ENCODE data around the gene ST8SIA3.
"Not testable (repeated sequence)": the region's sequence is repeated elsewhere in the genome, so short reads cannot be mapped to it uniquely, and the experiment has no call there.

Gene ST8SIA3

GRCh38 chr18:57372444-57372843 is 20.1 kb downstream of the ST8SIA3 start:
- no peak for DNase-seq

GRCh38 chr18:57373017-57373416 is 20.7 kb downstream of the ST8SIA3 start:
- no peak for DNase-seq

DNA sequence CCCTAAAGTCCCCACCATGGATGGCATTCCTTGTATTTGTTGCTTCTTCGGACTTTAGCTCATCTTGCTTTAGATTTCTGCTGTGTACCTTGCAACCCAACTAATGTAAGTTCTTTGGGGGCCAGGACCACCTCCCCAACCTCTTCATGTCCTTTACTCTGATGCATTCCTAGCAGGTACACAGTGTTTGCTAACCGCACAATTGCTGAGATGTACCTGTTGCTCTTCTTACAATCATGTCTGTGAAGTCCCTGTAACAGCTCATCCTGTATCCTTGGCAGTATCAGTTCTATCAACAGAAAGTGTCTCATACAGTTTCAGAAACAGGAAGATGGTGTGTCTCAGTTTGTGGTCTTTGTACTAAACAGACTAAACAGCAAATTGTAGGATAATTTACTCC is 24.1 kb downstream of the ST8SIA3 start:
- no peak for DNase-seq

GRCh38 chr18:57389271-57389670 is 36.9 kb downstream of the ST8SIA3 start:
- no peak for DNase-seq

DNA sequence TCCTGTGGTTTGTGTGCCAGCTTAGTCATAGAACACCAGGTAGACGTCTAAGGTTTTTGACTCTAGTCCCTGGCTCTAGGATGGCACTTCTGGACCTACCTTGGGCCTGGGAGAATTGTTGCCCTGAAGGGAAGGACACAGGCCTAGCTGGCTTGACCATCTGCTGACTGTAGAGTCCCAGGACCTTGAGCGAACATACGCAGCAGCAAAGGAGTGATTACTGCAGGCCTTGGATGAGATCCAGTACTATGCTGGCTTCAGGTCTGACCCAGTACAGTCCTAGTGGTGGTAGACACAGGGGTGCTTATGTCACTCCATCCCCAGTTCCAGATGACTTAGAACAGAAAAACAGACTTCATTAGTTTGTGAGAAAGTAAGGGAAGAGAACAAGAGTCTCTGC is 37.7 kb downstream of the ST8SIA3 start:
- DNase-seq, result no peak

DNA sequence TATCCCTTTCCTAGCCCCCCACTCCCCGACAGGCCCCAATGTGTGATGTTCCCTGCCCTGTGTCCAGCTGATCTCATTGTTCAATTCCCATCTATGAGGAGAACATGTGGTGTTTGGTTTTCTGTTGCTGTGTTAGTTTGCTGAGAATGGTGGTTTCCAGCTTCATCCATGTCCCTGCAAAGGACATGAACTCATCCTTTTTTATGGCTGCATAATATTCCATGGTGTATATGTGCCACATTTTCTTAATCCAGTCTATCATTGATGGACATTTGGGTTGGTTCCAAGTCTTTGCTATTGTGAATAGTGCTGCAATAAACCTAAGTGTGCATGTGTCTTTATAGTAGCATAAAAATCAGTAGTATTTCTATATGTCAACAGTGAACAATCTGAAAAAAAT is 42.4 kb downstream of the ST8SIA3 start:
- not testable (repeated sequence) for DNase-seq

- DNase-seq, result not testable (repeated sequence)
Observed at GRCh38 chr18:57396831-57397230, 44.5 kb downstream of the ST8SIA3 start.

GRCh38 chr18:57397440-57398132 is 45.2 kb downstream of the ST8SIA3 start:
- DNase-seq, result no peak

- no peak for DNase-seq
Observed at GRCh38 chr18:57404345-57404744, 52.0 kb downstream of the ST8SIA3 start.

DNA sequence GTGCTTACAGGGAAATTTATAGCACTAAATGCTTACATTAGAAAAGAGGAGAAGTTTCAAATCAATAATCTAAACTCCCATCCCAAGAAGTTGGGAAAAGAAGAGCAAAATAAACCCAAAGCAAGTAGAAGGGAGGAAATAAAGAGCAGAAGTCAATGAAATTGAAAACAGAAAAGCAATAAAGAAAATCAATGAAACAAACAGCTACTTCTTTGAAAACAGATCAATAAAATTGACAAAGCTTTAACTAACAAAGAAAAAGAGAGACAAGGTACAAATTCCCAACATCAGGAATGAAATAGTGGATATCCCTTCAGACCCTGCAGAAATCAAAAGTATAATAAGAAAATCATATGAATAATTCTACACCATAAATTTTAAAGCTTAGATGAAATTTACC is 57.3 kb downstream of the ST8SIA3 start:
- no peak for DNase-seq

- DNase-seq, result no peak
Observed at GRCh38 chr18:57410749-57411148, 58.4 kb downstream of the ST8SIA3 start.

DNA sequence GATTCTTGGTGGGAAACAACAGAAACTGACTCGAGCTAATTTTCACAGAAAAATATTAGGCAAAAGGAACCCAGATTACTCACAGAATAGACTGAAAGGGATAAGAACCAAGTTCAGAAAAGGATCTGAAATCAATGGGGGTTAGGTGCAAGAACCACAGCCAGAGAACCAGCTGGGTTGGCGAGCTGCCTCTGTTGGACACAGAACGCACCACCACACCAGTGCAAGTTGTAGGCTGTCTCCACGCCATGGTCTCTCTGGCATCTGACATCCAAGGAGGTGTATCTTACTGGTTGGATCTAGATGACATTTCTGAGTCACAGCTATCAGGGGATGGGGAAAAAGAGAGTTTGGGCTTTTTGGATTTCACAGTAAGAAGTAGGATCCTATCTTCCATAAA is 64.2 kb downstream of the ST8SIA3 start:
- no peak for DNase-seq

Measured in KG1 (cell line).